C4-2B (cell line): Measurements from ENCODE around the gene TMED7.

Experiments used
- ZFX ChIP-seq: fragments of 450-650 bp; IDR thresholded peaks from 2 replicates; pipeline ENCODE4 v1.6.1; 2017
- TF ChIP-seq, protein P1 (sequence below): fragments of 450-650 bp; conservative IDR thresholded peaks from 2 replicates; pipeline ENCODE4 v1.5.1; 2017; ENCODE audit warnings: mild to moderate bottlenecking

DNA sequence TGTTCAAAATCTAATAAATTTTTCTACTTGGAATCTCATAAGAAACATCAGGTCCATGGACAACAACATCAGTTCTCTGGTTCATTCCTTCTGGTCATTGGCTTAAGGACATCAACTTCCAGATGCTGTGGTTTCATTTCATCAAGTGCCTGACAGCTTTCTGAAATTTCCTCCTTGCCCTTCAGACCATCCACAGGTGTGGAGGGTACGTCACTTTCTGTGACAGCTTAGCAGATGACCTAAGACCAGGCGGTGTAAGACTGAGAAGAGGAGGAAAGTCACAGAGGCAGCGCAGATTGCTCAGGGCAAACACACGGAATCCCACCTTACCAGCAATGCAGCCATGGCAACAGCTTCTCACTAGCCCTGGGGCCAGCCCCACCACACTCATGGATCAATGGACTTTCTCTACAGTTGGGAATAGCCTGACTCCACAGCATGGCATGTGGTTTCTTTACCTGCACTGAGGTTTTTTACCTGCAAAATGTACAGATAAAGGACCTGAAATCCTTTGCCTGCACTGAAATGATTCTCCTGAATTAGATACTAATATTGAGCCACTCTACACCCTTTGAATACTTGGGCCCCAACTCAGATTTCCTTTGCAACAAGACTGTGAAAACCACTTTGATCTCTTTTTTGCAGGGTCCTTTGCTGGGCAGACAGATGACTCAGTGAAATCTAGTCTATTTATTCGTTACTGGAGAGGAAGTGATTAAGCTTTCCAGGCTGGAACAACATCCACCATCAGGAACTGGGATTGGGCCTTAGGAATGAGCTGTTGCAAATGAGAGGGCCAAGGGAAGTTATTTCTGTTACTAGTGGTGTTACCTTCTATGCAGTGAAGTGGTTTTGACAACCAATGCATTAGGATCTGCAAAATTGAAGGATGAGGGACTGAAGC, 50.4 kb downstream of the TMED7 start:
- TF ChIP-seq, protein P1, sequence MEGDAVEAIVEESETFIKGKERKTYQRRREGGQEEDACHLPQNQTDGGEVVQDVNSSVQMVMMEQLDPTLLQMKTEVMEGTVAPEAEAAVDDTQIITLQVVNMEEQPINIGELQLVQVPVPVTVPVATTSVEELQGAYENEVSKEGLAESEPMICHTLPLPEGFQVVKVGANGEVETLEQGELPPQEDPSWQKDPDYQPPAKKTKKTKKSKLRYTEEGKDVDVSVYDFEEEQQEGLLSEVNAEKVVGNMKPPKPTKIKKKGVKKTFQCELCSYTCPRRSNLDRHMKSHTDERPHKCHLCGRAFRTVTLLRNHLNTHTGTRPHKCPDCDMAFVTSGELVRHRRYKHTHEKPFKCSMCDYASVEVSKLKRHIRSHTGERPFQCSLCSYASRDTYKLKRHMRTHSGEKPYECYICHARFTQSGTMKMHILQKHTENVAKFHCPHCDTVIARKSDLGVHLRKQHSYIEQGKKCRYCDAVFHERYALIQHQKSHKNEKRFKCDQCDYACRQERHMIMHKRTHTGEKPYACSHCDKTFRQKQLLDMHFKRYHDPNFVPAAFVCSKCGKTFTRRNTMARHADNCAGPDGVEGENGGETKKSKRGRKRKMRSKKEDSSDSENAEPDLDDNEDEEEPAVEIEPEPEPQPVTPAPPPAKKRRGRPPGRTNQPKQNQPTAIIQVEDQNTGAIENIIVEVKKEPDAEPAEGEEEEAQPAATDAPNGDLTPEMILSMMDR, result no peak
- no peak for TF ChIP-seq ZFX
